Adrenal gland (tissue), 5 donors: Measurements from ENCODE around the gene TRAPPC4.

ENCODE experiments used
- CTCF ChIP-seq, 6 experiments: fragments of 450-650 bp in 4 of 6; fragments of 200-600 bp in 2 of 6; sonication (generic) in 1 of 6; IDR thresholded peaks; 1 replicate in 5 of 6; 2 replicates in 1 of 6; pipeline versions ENCODE4 v1.5.1 to v1.8.0; 2016 to 2021; ENCODE audit warnings: antibody characterized with exemption in 6 of 6, mild to moderate bottlenecking in 2 of 6, moderate library complexity in 1 of 6
- POLR2A ChIP-seq, 2 donors: fragments of 450-650 bp; IDR thresholded peaks; one replicate each; pipeline ENCODE4 v1.6.1; 2017; ENCODE audit warnings: antibody characterized with exemption in 2 of 2, mild to moderate bottlenecking in 2 of 2, moderate library complexity in 1 of 2
- donor health status: DM: no; HTN: no; CAD: no.

GRCh38 chr11:119000906-119001305 is 17.7 kb upstream of the TRAPPC4 start:
- no peak for TF ChIP-seq CTCF (IDR thresholded peaks at IDR 0.05)
- no peak for TF ChIP-seq POLR2A (IDR thresholded peaks at IDR 0.05)
